IPS-18a (cell line): ENCODE measurements around the gene N4BP2L1.
"Not testable (repeated sequence)": the region's sequence is repeated elsewhere in the genome, so short reads cannot be mapped to it uniquely, and the experiment has no call there.

ENCODE experiments used
- H3K27ac ChIP-seq: one replicate; pipeline ENCODE4 v1.5.1; 2013; ENCODE audit warnings: low read length
- H3K27me3 ChIP-seq: one replicate; pipeline ENCODE4 v1.6.1; 2013; ENCODE audit warnings: mild to moderate bottlenecking, low read length; ENCODE audit not compliant: control insufficient read depth, insufficient read depth
- H3K36me3 ChIP-seq: one replicate; pipeline ENCODE4 v1.6.1; 2013; ENCODE audit warnings: low read depth, low read length; ENCODE audit not compliant: control insufficient read depth
- H3K4me1 ChIP-seq: one replicate; pipeline ENCODE4 v1.6.1; 2013; ENCODE audit warnings: low read depth, low read length; ENCODE audit not compliant: control insufficient read depth
- H3K4me3 ChIP-seq: one replicate; pipeline ENCODE4 v1.5.1; 2013; ENCODE audit warnings: low read length
- H3K9ac ChIP-seq: one replicate; pipeline ENCODE4 v1.6.1; 2013; ENCODE audit warnings: mild to moderate bottlenecking, low read length, moderate library complexity
- H3K9me3 ChIP-seq: one replicate; pipeline ENCODE4 v1.6.1; 2013; ENCODE audit warnings: low read depth, low read length; ENCODE audit not compliant: control insufficient read depth

The N4BP2L1 gene

DNA sequence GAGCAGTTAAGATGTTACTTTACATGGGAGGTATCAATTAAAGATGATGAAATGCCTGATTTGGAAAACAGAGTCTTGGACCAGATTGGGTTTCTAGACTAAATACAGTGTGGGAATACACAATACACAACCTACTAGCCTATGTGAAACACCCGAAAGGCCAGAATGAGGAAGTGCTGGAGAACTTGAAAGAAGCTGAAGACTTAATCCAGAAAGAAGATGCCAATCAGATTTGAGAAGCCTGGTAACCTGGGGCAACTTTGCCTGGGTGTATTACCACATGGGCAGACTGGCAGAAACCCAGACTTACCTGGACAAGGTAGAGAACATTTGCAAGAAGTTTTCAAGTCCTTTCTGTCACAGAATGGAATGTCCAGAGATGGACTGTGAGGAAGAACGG is 43.2 kb downstream of the N4BP2L1 start:
- Histone ChIP-seq H3K9ac (no peak overlapping the region), H3K9me3 (no peaks in the 10 kb centered on the region)

DNA sequence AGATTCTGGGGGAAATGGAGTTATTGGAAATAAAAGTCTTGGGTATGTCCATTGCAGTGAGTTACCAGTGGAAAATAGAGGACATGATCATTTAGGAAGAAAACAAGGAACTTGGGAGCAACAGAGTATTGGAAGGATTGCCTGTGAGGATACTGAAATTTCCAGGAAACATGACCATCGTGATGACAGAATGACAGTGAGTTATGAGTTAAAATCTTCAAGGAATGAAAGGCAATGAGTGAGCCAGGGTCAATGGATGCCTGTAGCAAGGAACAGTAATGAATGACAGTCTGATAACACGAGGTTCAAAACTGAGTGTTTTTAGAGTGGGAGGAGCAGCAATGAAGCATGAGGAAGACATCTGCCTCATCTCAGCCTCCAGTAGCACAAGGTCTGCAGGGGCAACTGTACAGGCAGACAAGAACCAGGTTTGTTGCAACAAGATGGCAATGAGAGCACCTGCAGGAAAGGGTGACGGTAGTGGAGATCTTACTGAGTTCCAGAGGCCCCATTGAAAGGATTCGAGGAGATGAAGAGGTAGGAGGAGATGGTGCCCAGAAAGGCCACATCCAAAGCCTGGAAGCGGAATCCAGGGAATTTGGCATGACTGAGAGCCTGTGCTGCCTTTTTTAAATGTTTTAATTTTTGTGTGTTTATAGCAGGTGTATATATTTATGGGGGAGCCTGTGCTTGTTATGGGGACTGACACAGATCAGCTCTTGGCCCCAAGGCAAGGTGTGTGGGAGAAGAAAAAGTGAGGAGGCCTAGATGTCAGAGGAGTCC is 43.9 kb downstream of the N4BP2L1 start:
- Histone ChIP-seq H3K4me3 (no peak overlapping the region), H3K36me3 (peaks cover 31% of the 10 kb centered on the region), H3K4me1 (no peaks in the 10 kb centered on the region), H3K27me3 (no peaks in the 10 kb centered on the region), H3K9ac (no peak overlapping the region), H3K27ac (no peak overlapping the region), H3K9me3 (no peaks in the 10 kb centered on the region)

More for the DNA sequence above, 43.2 kb downstream of the N4BP2L1 start:
- H3K4me3 ChIP-seq: no peak overlapping the region
- H3K36me3 ChIP-seq: peaks cover 28% of the 10 kb centered on the region
- no peak overlapping the region for H3K27ac ChIP-seq
- H3K4me1 ChIP-seq: no peaks in the 10 kb centered on the region
- no peaks in the 10 kb centered on the region for H3K27me3 ChIP-seq

DNA sequence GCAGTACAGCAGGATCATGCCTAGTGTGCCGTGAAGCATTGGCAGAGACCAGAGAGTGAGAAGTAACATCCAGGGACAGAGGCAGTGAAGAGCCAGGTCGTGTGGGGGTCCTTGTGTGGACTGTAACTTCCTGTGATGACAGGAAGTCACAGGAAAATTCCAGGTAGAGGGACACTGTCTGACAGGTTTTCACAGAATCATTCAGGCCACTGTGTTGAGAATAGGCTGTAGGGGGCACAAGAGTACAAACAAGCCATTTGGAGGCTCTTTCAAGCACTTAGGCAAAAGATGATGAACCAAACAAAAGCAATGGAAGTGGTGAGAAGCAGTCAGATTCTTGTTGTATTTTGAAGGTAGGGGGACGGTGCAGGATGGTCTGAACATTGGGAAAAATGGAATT is 46.4 kb downstream of the N4BP2L1 start:
- H3K27ac ChIP-seq: no peak overlapping the region
- no peaks in the 10 kb centered on the region for H3K9me3 ChIP-seq
- no peak overlapping the region for H3K4me3 ChIP-seq
- peaks cover 37% of the 10 kb centered on the region for H3K36me3 ChIP-seq
- H3K9ac ChIP-seq: no peak overlapping the region
- H3K4me1 ChIP-seq: no peaks in the 10 kb centered on the region
- H3K27me3 ChIP-seq: no peaks in the 10 kb centered on the region

DNA sequence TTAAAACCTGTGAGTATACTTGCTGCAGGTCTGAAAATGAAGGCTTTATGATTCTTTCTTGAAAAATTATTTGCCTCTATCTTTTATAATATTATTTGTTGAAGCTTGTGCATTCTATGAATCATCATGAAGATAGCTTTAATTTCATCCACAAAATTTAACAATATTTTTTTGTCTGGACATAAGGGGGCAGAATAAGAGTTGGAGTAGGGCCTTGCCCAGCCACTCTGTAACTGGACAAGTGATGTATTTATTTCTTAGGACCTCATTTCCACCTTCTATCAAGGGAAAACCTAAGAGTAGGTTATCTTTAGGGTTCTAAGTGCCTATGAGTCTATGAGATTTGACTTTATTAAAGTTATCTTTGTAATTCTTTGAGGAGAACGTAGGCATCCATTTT is 49.9 kb downstream of the N4BP2L1 start:
- H3K4me1 ChIP-seq: no peaks in the 10 kb centered on the region
- H3K36me3 ChIP-seq: peaks cover 39% of the 10 kb centered on the region
- no peak overlapping the region for H3K4me3 ChIP-seq
- H3K9ac ChIP-seq: no peak overlapping the region
- peaks cover 7% of the 10 kb centered on the region for H3K9me3 ChIP-seq
- no peak overlapping the region for H3K27ac ChIP-seq
- H3K27me3 ChIP-seq: no peaks in the 10 kb centered on the region

DNA sequence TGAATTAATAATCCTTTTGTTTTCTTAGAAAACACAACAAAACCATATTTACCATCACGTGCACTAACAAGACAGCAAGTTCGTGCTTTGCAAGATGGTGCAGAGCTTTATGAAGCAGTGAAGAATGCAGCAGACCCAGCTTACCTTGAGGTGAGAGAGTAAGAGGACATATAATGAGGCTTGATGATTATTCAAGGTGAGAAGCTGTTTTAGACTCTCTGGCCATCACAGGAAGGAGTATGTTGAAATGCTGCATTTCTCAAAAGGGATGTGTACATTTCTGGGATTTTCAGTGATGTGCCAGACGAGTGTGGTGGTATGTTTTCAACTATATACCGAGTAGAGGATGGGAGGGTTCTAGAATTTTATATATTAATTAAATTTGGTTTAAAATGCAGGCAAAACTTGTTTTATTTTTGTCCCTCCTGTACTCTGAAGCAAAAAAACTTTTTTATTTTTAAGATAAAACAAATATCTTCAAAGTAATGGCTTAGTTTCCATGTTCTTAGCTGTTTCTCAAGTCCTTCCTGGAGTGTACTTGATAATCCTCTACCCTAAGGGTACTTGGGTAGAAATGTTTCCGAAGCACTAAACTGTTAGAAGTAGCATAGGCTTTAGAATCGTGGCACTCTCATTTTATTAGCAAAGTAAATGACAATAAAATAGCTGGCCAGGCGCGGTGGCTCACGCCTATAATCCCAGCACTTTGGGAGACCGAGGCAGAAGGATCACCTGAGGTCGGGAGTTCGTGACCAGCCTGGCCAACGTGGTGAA is 51.1 kb downstream of the N4BP2L1 start:
- Histone ChIP-seq H3K9me3 (peaks cover 7% of the 10 kb centered on the region), H3K27me3 (no peaks in the 10 kb centered on the region), H3K4me3 (no peak overlapping the region), H3K9ac (no peak overlapping the region), H3K36me3 (peaks cover 37% of the 10 kb centered on the region), H3K4me1 (no peaks in the 10 kb centered on the region), H3K27ac (no peak overlapping the region)

DNA sequence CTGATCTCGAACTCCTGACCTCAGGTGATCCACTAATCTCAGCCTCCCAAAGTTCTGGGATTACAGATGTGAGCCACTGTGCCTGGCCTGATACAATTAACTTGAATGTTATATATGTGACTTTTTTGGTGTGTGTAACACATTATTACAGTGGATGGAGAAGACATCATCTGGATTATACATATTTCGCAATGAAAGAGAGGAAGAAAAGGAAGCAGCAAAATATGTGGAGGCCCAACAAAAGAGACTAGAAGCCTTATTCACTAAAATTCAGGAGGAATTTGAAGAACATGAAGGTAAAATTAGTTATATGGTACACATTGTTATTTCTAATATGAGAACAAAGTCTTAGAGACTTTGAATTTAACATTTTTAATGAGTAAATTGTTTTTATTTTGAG is 57.1 kb downstream of the N4BP2L1 start:
- Histone ChIP-seq H3K36me3 (peaks cover 33% of the 10 kb centered on the region), H3K4me1 (no peaks in the 10 kb centered on the region), H3K27ac (no peak overlapping the region), H3K9ac (no peak overlapping the region), H3K4me3 (no peak overlapping the region), H3K9me3 (peaks cover 7% of the 10 kb centered on the region), H3K27me3 (no peaks in the 10 kb centered on the region)

DNA sequence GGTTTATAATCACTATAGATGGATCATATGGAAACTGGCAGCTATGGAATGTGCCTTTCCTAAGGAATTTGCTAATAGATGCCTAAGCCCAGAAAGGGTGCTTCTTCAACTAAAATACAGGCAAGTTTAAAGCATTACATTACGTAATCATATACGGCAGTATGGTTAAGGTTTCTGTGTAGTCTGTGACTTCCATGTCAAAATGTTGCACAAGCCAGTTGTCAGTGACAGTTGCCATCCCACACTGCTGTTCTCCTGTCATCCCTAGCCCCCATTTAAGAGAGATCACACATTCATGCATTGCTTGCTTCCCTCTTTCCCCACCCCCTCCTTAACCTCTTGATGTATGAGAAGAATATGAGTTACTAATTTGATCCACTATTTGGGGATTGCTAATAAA is 65.4 kb downstream of the N4BP2L1 start:
- Histone ChIP-seq H3K9me3 (no peaks in the 10 kb centered on the region), H3K4me3 (no peak overlapping the region), H3K36me3 (peaks cover 23% of the 10 kb centered on the region), H3K4me1 (no peaks in the 10 kb centered on the region), H3K9ac (no peak overlapping the region), H3K27ac (no peak overlapping the region), H3K27me3 (no peaks in the 10 kb centered on the region)

DNA sequence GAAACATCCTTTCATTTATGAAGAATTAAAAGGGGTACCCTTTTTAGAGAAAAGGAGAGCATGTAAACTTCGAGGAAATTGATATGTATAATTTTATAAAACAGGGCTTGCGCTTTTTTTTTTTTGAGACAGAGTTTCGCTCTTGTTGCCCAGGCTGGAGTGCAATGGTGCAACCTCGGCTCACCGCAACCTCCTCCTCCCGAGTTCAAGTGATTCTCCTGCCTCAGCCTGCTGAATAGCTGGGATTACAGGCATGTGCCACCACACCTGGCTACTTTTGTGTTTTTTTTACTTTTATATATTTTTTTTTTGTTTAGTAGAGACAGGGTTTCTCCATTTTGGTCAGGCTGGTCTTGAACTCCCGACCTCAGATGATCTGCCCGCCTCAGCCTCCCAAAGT is 72.0 kb downstream of the N4BP2L1 start:
- H3K9ac ChIP-seq, H3K4me1 ChIP-seq, H3K27me3 ChIP-seq, H3K9me3 ChIP-seq, H3K27ac ChIP-seq, H3K4me3 ChIP-seq: not testable (repeated sequence)
- H3K36me3 ChIP-seq: peaks cover 17% of the 10 kb centered on the region

DNA sequence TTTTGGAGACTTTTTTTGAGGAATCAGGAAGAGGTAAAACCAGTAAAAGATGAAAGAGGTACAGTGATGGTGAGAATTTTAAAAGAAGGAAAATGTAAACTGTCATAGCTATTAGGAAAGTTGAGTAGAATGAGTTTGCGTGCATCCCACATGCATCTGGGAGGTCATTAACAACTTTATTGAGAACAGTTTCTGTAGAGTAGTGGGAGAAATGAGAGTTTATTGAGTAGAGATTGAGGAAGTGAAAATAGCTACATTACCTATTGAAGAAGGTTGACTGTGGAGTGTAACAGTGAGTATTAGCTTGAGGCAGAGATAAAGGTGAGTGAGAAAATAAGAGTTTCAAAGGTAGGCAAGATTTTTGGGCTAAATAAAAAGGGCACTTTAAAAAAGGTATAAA is 73.9 kb downstream of the N4BP2L1 start:
- H3K27ac ChIP-seq: no peak overlapping the region
- peaks cover 17% of the 10 kb centered on the region for H3K36me3 ChIP-seq
- no peak overlapping the region for H3K9ac ChIP-seq
- H3K9me3 ChIP-seq: no peaks in the 10 kb centered on the region
- no peaks in the 10 kb centered on the region for H3K27me3 ChIP-seq
- H3K4me3 ChIP-seq: no peak overlapping the region
- H3K4me1 ChIP-seq: no peaks in the 10 kb centered on the region

DNA sequence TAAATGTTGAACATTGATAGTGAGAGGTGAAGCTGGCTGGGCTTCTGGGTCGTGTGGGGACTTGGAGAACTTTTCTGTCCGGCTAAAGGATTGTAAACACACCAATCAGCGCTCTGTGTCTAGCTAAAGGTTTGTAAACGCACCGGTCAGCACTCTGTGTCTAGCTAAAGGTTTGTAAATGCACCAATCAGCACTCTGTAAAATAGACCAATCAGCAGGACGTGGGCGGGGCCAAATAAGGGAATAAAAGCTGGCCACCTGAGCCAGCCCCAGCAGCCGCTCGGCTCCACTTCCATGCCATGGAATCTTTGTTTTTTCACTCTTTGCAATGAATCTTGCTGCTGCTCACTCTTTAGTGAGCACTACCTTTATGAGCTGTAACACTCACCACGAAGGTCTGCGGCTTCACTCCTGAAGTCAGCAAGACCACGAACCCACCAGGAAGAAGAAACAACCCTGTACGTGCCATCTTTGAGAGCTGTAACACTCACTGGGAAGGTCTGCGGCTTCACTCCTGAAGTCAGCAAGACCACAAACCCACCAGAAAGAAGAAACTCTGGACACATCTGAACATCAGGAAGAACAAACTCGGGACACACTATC is 77.0 kb downstream of the N4BP2L1 start:
- not testable (repeated sequence) for H3K4me3 ChIP-seq
- peaks cover 28% of the 10 kb centered on the region for H3K36me3 ChIP-seq

More for the DNA sequence above, 77.0 kb downstream of the N4BP2L1 start:
- not testable (repeated sequence) for H3K27ac ChIP-seq, H3K27me3 ChIP-seq, H3K9ac ChIP-seq, H3K4me1 ChIP-seq, H3K9me3 ChIP-seq
